T-cell (primary cell): ENCODE data around the gene RTKN2. TPM values are rescaled to one million over a fixed set of nuclear protein-coding genes. Genes with fewer than 3 reads are reported as not detected.

Experiments
- ATAC-seq, 4 experiments: fragments of 200-7000 bp in 3 of 4; fragments of 150-1000 bp in 1 of 4; cut with Tn5 transposase; replicated peaks in 1 of 4; 1 replicate in 3 of 4; 2 replicates in 1 of 4; pipeline ENCODE4 v1.10.0; 2021; ENCODE audit warnings: moderate library complexity in 3 of 4, mild to moderate bottlenecking in 2 of 4, moderate number of reproducible peaks in 1 of 4
- CTCF ChIA-PET, 2 donors: fragments of 300-600 bp; sonication (Branson Sonifier 250); formaldehyde crosslinking; loops; one replicate each; lab custom pipeline; 2022; ENCODE audit warnings: antibody characterized with exemption in 2 of 2; lab: Charles Lee
- POLR2A ChIA-PET, 2 donors: fragments of 300-600 bp; sonication (Branson Sonifier 250); formaldehyde crosslinking; loops; one replicate each; lab custom pipeline; 2022; ENCODE audit warnings: antibody characterized with exemption in 2 of 2; lab: Charles Lee
- DNase-seq, 35 experiments: peaks; one replicate each; pipeline versions ENCODE4 v3.0.0 to v3.0.0-alpha.2; 2013 to 2023
- H3K27ac ChIP-seq: one replicate; pipeline ENCODE4 v1.5.1; 2013; ENCODE audit warnings: low read length
- H3K27me3 ChIP-seq, 2 experiments: replicated peaks in 1 of 2; 1 replicate in 1 of 2; 2 replicates in 1 of 2; pipeline versions ENCODE4 v1.6.1 to v1.7.0; 2013; ENCODE audit warnings: low read length in 1 of 2, mixed read lengths in 1 of 2; ENCODE audit not compliant: control insufficient read depth in 2 of 2, insufficient read depth in 2 of 2; ENCODE audit errors: extremely low read depth in 1 of 2
- H3K36me3 ChIP-seq, 2 donors: 1 replicate in 1 of 2; 2 replicates in 1 of 2; pipeline versions ENCODE4 v1.6.1 to v1.7.0; 2013; ENCODE audit warnings: low read length in 1 of 2; ENCODE audit not compliant: control insufficient read depth in 2 of 2, insufficient read depth in 1 of 2; ENCODE audit errors: extremely low read depth in 1 of 2
- H3K4me1 ChIP-seq, 2 experiments: 1 replicate in 1 of 2; 2 replicates in 1 of 2; pipeline versions ENCODE4 v1.6.1 to v1.7.0; 2013; ENCODE audit warnings: low read length in 2 of 2, mixed read lengths in 1 of 2; ENCODE audit not compliant: insufficient read depth in 2 of 2, control insufficient read depth in 1 of 2; ENCODE audit errors: extremely low read depth in 1 of 2
- H3K4me3 ChIP-seq, 2 donors: 1 replicate in 1 of 2; 2 replicates in 1 of 2; pipeline versions ENCODE4 v1.5.1 to v1.7.0; 2013; ENCODE audit warnings: mild to moderate bottlenecking in 2 of 2, low read length in 1 of 2, moderate library complexity in 1 of 2; ENCODE audit not compliant: control insufficient read depth in 1 of 2; ENCODE audit errors: extremely low read depth in 1 of 2
- H3K9me3 ChIP-seq: 2 replicates; pipeline ENCODE4 v1.7.0; 2013
- H3K27ac Mint-ChIP-seq, 2 donors: one replicate each; pipeline ENCODE4 v1.8.0; 2020 to 2021; ENCODE audit warnings: mild to moderate bottlenecking in 2 of 2, mixed read lengths in 2 of 2
- H3K27me3 Mint-ChIP-seq, 2 donors: one replicate each; pipeline ENCODE4 v1.8.0; 2021 to 2022; ENCODE audit warnings: mixed read lengths in 2 of 2
- H3K36me3 Mint-ChIP-seq: one replicate; pipeline ENCODE4 v1.8.0; 2021; ENCODE audit warnings: mixed read lengths
- H3K4me1 Mint-ChIP-seq, 3 donors: one replicate each; pipeline ENCODE4 v1.8.0; 2020 to 2022; ENCODE audit warnings: mixed read lengths in 3 of 3, mild to moderate bottlenecking in 1 of 3
- H3K4me3 Mint-ChIP-seq, 3 donors: one replicate each; pipeline ENCODE4 v1.8.0; 2020 to 2022; ENCODE audit warnings: mild to moderate bottlenecking in 3 of 3, mixed read lengths in 3 of 3, moderate library complexity in 3 of 3
- H3K9me3 Mint-ChIP-seq, 3 donors: one replicate each; pipeline ENCODE4 v1.8.0; 2020 to 2022; ENCODE audit warnings: mixed read lengths in 3 of 3
- WGBS: methylation state at CpG from one replicate; pipeline ENCODE4 v1.1.5; 2013; ENCODE audit warnings: missing lambda C conversion rate; ENCODE audit not compliant: insufficient coverage; 5-methylcytosine and 5-hydroxymethylcytosine counted together
- total RNA-seq, 35 experiments: library from RNA in 6 of 35; stranded (reverse) in 6 of 35; fragments of 120-200 nt in 1 of 35; gene quantifications; one replicate each; pipeline versions ENCODE4 v1.2.1 to v1.2.4 and lab custom pipeline; 2013 to 2026

Gene RTKN2
- total RNA-seq, 5 donors from 2014 or later (not counting 1 experiment from before 2014, with no cell fraction given): 9.0 to 15.5 (median 12.4) TPM

- H3K27ac ChIP-seq: no peak overlapping the region
- H3K36me3 ChIP-seq: no peaks in the 10 kb centered on the region
- Mint-ChIP-seq H3K27ac (no peak overlapping the region), H3K9me3 (peaks cover 0 to 2% (median 0%) of the 10 kb centered on the region in 3 donors), H3K4me3 (no peak overlapping the region), H3K27me3 (peaks cover 0 to 3% of the 10 kb centered on the region in 2 donors), H3K4me1 (no peaks in the 10 kb centered on the region), H3K36me3 (no peaks in the 10 kb centered on the region)
- H3K4me3 ChIP-seq: no peak overlapping the region
- ATAC-seq (no peak), DNase-seq (no peak)
- no peaks in the 10 kb centered on the region for H3K4me1 ChIP-seq
- ChIA-PET CTCF (no interaction called here), POLR2A (no interaction called here)
- no peaks in the 10 kb centered on the region for H3K27me3 ChIP-seq
- no CpG with 5 or more reads among the region's 3 CpGs for WGBS
- H3K9me3 ChIP-seq: no peaks in the 10 kb centered on the region
Measured at GRCh38 chr10:62258926-62259325, 9.7 kb downstream of the RTKN2 start.

GRCh38 chr10:62253704-62254103, 14.9 kb downstream of the RTKN2 start:
- H3K36me3 ChIP-seq: no peaks in the 10 kb centered on the region
- Mint-ChIP-seq H3K4me3 (no peak overlapping the region), H3K27me3 (no peaks in the 10 kb centered on the region), H3K36me3 (no peaks in the 10 kb centered on the region), H3K9me3 (peaks cover 0 to 2% (median 0%) of the 10 kb centered on the region in 3 donors), H3K4me1 (no peaks in the 10 kb centered on the region), H3K27ac (no peak overlapping the region)
- ChIA-PET CTCF (interaction anchor here in 1 of 2 donors (0.6 to 1.5 kb wide), 3 partner anchors 9 to 118 kb away, joined by 3 to 4 read pairs (median 3); no protein-coding TSS in a partner anchor), POLR2A (interaction anchor here in 1 of 2 donors (0.7 kb wide), 1 partner anchor 904 kb away, joined by 4 read pairs; no protein-coding TSS in a partner anchor)
- ATAC-seq: no peak
- no peak overlapping the region for H3K4me3 ChIP-seq
- no peaks in the 10 kb centered on the region for H3K4me1 ChIP-seq
- no peaks in the 10 kb centered on the region for H3K27me3 ChIP-seq
- WGBS: no CpG with 5 or more reads among the region's 1 CpG
- no peak for DNase-seq
- no peak overlapping the region for H3K27ac ChIP-seq
- no peaks in the 10 kb centered on the region for H3K9me3 ChIP-seq

- Histone ChIP-seq H3K27me3 (no peaks in the 10 kb centered on the region), H3K4me3 (no peak overlapping the region), H3K27ac (no peak overlapping the region), H3K36me3 (no peaks in the 10 kb centered on the region), H3K4me1 (no peaks in the 10 kb centered on the region), H3K9me3 (no peaks in the 10 kb centered on the region)
- Mint-ChIP-seq H3K27ac (no peak overlapping the region), H3K9me3 (peaks cover 0 to 2% (median 0%) of the 10 kb centered on the region in 3 donors), H3K4me1 (no peaks in the 10 kb centered on the region), H3K4me3 (no peak overlapping the region), H3K36me3 (no peaks in the 10 kb centered on the region), H3K27me3 (no peaks in the 10 kb centered on the region)
- ChIA-PET CTCF (interaction anchor here in 1 of 2 donors (0.8 kb wide), 1 partner anchor 13 kb away, joined by 3 read pairs; no protein-coding TSS in a partner anchor), POLR2A (no interaction called here)
- WGBS: no CpG with 5 or more reads among the region's 1 CpG
- DNase-seq (no peak), ATAC-seq (no peak)
Measured at GRCh38 chr10:62252051-62252450, 16.6 kb downstream of the RTKN2 start.

GRCh38 chr10:62250594-62251198, 17.9 kb downstream of the RTKN2 start:
- Histone ChIP-seq H3K27me3 (no peaks in the 10 kb centered on the region), H3K27ac (no peak overlapping the region), H3K9me3 (no peaks in the 10 kb centered on the region), H3K4me3 (no peak overlapping the region), H3K36me3 (no peaks in the 10 kb centered on the region), H3K4me1 (no peaks in the 10 kb centered on the region)
- WGBS: 100% methylated on average over 5 of the region's 5 CpGs
- Mint-ChIP-seq H3K4me3 (no peak overlapping the region), H3K4me1 (no peaks in the 10 kb centered on the region), H3K36me3 (no peaks in the 10 kb centered on the region), H3K27ac (no peak overlapping the region), H3K9me3 (peaks cover 0 to 2% (median 0%) of the 10 kb centered on the region in 3 donors), H3K27me3 (no peaks in the 10 kb centered on the region)
- DNase-seq (no peak), ATAC-seq (no peak)
- POLR2A ChIA-PET: no interaction called here
- CTCF ChIA-PET: no interaction called here

- no peaks in the 10 kb centered on the region for H3K36me3 ChIP-seq
- Mint-ChIP-seq H3K4me1 (peaks cover 1 to 5% (median 4%) of the 10 kb centered on the region in 3 donors), H3K9me3 (peaks cover 0 to 2% (median 0%) of the 10 kb centered on the region in 3 donors), H3K27ac (no peak overlapping the region), H3K4me3 (no peak overlapping the region), H3K27me3 (no peaks in the 10 kb centered on the region), H3K36me3 (no peaks in the 10 kb centered on the region)
- H3K4me3 ChIP-seq: no peak overlapping the region
- ChIA-PET POLR2A (no interaction called here), CTCF (interaction anchor here in 1 of 2 donors (1.5 to 7.7 kb wide), 2 partner anchors 9 to 211 kb away, joined by 4 to 200 read pairs; no protein-coding TSS in a partner anchor)
- H3K27me3 ChIP-seq: no peaks in the 10 kb centered on the region
- no peaks in the 10 kb centered on the region for H3K9me3 ChIP-seq
- DNase-seq: no peak
- WGBS: no CpG with 5 or more reads among the region's 3 CpGs
- H3K4me1 ChIP-seq: peaks cover 0 to 2% of the 10 kb centered on the region in 2 experiments
- ATAC-seq: no peak
- no peak overlapping the region for H3K27ac ChIP-seq
Measured at GRCh38 chr10:62249957-62250356, 18.7 kb downstream of the RTKN2 start.

GRCh38 chr10:62248465-62248864, 20.2 kb downstream of the RTKN2 start:
- CTCF ChIA-PET: interaction anchor here (0.8 to 7.7 kb wide), 8 partner anchors 10 to 210 kb away, joined by 3 to 200 read pairs (median 4); no protein-coding TSS in a partner anchor
- Mint-ChIP-seq H3K4me3 (no peak overlapping the region), H3K27ac (no peak overlapping the region), H3K4me1 (peaks cover 16 to 18% (median 16%) of the 10 kb centered on the region in 3 donors), H3K27me3 (no peaks in the 10 kb centered on the region), H3K9me3 (no peaks in the 10 kb centered on the region), H3K36me3 (no peaks in the 10 kb centered on the region)
- Histone ChIP-seq H3K4me3 (no peak overlapping the region), H3K9me3 (no peaks in the 10 kb centered on the region), H3K36me3 (no peaks in the 10 kb centered on the region), H3K4me1 (peaks cover 0 to 11% of the 10 kb centered on the region in 2 experiments), H3K27me3 (no peaks in the 10 kb centered on the region), H3K27ac (no peak overlapping the region)
- ATAC-seq (no peak), DNase-seq (no peak)
- no CpG with 5 or more reads among the region's 1 CpG for WGBS
- POLR2A ChIA-PET: interaction anchor here in 1 of 2 donors (0.6 kb wide), 2 partner anchors 213 to 515 kb away, joined by 3 to 4 read pairs; no protein-coding TSS in a partner anchor
